ENCODE measurements around the gene FXYD4.
A peak's percentile ranks its signal among the peaks of the same experiment; 100 is the strongest.
"Not testable (repeated sequence)": the region's sequence is repeated elsewhere in the genome, so short reads cannot be mapped to it uniquely, and the experiment has no call there.

Gene FXYD4

GRCh38 chr10:43391496-43391895, 20.1 kb downstream of the FXYD4 start:
- H3K4me3 ChIP-seq (ENCODE audit: low read depth, low read length) = no peak overlapping the region

GRCh38 chr10:43392748-43393147, 21.3 kb downstream of the FXYD4 start:
- no peak overlapping the region for H3K4me3 ChIP-seq (ENCODE audit: low read depth, low read length)
- TF ChIP-seq CTCF (IDR thresholded peaks at IDR 0.05; ENCODE audit: low read depth, low read length, missing control alignments) = no peak
- no peak for DNase-seq (ENCODE audit: low read depth)
- in situ Hi-C loops (cut with HindIII; ENCODE audit: low sequenced_read_pairs) = no loop called here

More at GRCh38 chr10:43391496-43391895, 20.1 kb downstream of the FXYD4 start:
- in situ Hi-C loops (cut with HindIII; ENCODE audit: low sequenced_read_pairs) = no loop called here
- TF ChIP-seq CTCF (IDR thresholded peaks at IDR 0.05; ENCODE audit: low read depth, low read length, missing control alignments) = no peak
- no peak for DNase-seq (ENCODE audit: low read depth)

- in situ Hi-C loops (cut with HindIII; ENCODE audit: low sequenced_read_pairs); H3K4me3 ChIP-seq (ENCODE audit: low read depth, low read length); DNase-seq (ENCODE audit: low read depth): not testable (repeated sequence)
Measured at GRCh38 chr10:43393186-43393585, 21.8 kb downstream of the FXYD4 start.

GRCh38 chr10:43393606-43394360, 22.3 kb downstream of the FXYD4 start:
- DNase-seq (ENCODE audit: low read depth) = no peak
- in situ Hi-C loops (cut with HindIII; ENCODE audit: low sequenced_read_pairs) = no loop called here
- no peak for TF ChIP-seq CTCF (IDR thresholded peaks at IDR 0.05; ENCODE audit: low read depth, low read length, missing control alignments)
- no peak overlapping the region for H3K4me3 ChIP-seq (ENCODE audit: low read depth, low read length)

- no peak for DNase-seq (ENCODE audit: low read depth)
- TF ChIP-seq CTCF (IDR thresholded peaks at IDR 0.05; ENCODE audit: low read depth, low read length, missing control alignments) = no peak
- H3K4me3 ChIP-seq (ENCODE audit: low read depth, low read length) = peak overlapping the region; percentile 61
- in situ Hi-C loops (cut with HindIII; ENCODE audit: low sequenced_read_pairs) = no loop called here
Measured at GRCh38 chr10:43394868-43395267, 23.4 kb downstream of the FXYD4 start.

- no peak for TF ChIP-seq CTCF (IDR thresholded peaks at IDR 0.05; ENCODE audit: low read depth, low read length, missing control alignments)
- in situ Hi-C loops (cut with HindIII; ENCODE audit: low sequenced_read_pairs) = no loop called here
- no peak for DNase-seq (ENCODE audit: low read depth)
- H3K4me3 ChIP-seq (ENCODE audit: low read depth, low read length) = peak overlapping the region; percentile 61
Measured at GRCh38 chr10:43395571-43396060, 24.2 kb downstream of the FXYD4 start.

Measured in astrocyte of the cerebellum (primary cell).